DOHH2 (cell line): ENCODE results near the gene KCNAB1.

Experiments used
- H3F3A ChIP-seq: fragments of 200-600 bp; sonication (generic), shearing (Covaris generic); 2 replicates; pipeline ENCODE4 v1.6.0; 2016; ENCODE audit warnings: antibody characterized with exemption, mild to moderate bottlenecking; ENCODE audit not compliant: control insufficient read depth, insufficient read depth
- H3K27ac ChIP-seq: fragments of 200-600 bp; sonication (generic); 2 replicates; pipeline ENCODE4 v1.5.1; 2014; ENCODE audit warnings: low read depth, mild to moderate bottlenecking, low read length, moderate library complexity
- H3K27me3 ChIP-seq: fragments of 200-600 bp; sonication (generic); 2 replicates; pipeline ENCODE4 v1.6.1; 2014; ENCODE audit warnings: mild to moderate bottlenecking, low read length, mixed read lengths; ENCODE audit not compliant: control insufficient read depth
- H3K36me3 ChIP-seq: fragments of 200-600 bp; sonication (generic); 2 replicates; pipeline ENCODE4 v1.6.1; 2014; ENCODE audit warnings: mild to moderate bottlenecking, low read length, moderate library complexity, mixed read lengths; ENCODE audit not compliant: control insufficient read depth
- H3K4me1 ChIP-seq: fragments of 200-600 bp; sonication (generic); 2 replicates; pipeline ENCODE4 v1.6.1; 2014; ENCODE audit warnings: mild to moderate bottlenecking, low read length, mixed read lengths; ENCODE audit not compliant: control insufficient read depth
- H3K4me2 ChIP-seq: fragments of 200-600 bp; sonication (generic); 2 replicates; pipeline ENCODE4 v1.6.0; 2014; ENCODE audit warnings: mild to moderate bottlenecking, low read length, moderate library complexity
- H3K4me3 ChIP-seq: fragments of 200-600 bp; sonication (generic); 2 replicates; pipeline ENCODE4 v1.5.1; 2014; ENCODE audit warnings: mild to moderate bottlenecking, low read length, mixed read lengths
- H3K79me2 ChIP-seq: fragments of 200-600 bp; sonication (generic); 2 replicates; pipeline ENCODE4 v1.6.1; 2014; ENCODE audit warnings: mild to moderate bottlenecking, low read length, mixed read lengths; ENCODE audit not compliant: control insufficient read depth
- H3K9me2 ChIP-seq: fragments of 200-600 bp; sonication (generic); replicated peaks from 2 replicates; pipeline ENCODE4 v1.6.1; 2014; ENCODE audit warnings: mild to moderate bottlenecking, low read length, mixed read lengths; ENCODE audit not compliant: control insufficient read depth
- H3K9me3 ChIP-seq: fragments of 200-600 bp; sonication (generic); 2 replicates; pipeline ENCODE4 v1.6.1; 2014; ENCODE audit warnings: antibody characterized with exemption, low read length, mixed read lengths; ENCODE audit not compliant: control insufficient read depth, insufficient read depth
- H4K20me1 ChIP-seq: fragments of 200-600 bp; sonication (generic); 2 replicates; pipeline ENCODE4 v1.6.0; 2014; ENCODE audit warnings: low read depth, mild to moderate bottlenecking, antibody characterized with exemption, low read length, moderate library complexity; ENCODE audit not compliant: control insufficient read depth, insufficient read depth
- EZH2phosphoT487 ChIP-seq: fragments of 200-600 bp; sonication (generic); IDR thresholded peaks from 2 replicates; pipeline ENCODE4 v1.6.1; 2017; ENCODE audit warnings: borderline replicate concordance, mild to moderate bottlenecking, antibody characterized with exemption, low read length, moderate library complexity, mixed read lengths
- TF ChIP-seq, protein P1 (sequence below): fragments of 200-600 bp; sonication (generic); IDR thresholded peaks from one replicate; pipeline ENCODE4 v1.5.1; 2014; ENCODE audit warnings: antibody characterized with exemption, mild to moderate bottlenecking, low read depth, low read length; ENCODE audit not compliant: poor library complexity, severe bottlenecking

Gene KCNAB1

DNA sequence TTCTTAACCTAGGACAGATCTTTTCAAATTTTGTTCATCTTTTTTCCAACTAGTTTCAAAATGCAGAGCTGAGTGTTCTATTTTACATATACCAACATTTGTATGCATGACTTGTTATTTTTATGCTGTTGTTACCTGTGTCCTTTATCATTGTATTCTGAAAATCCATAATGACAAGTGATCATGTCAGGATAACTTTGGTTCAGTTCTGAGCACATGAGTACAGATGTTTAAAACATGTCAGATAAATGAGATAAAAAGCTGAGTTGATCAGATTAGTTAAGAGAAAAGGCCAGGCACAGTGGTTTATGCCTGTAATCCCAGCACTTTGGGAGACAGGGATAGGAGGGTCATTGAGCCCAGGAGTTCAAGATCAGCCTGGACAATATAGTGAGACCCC lies 229.6 kb downstream of the KCNAB1 start:
- no peaks in the 10 kb centered on the region for H4K20me1 ChIP-seq
- no peak overlapping the region for H3K4me3 ChIP-seq
- H3K79me2 ChIP-seq, result no peaks in the 10 kb centered on the region
- no peak overlapping the region for H3K4me2 ChIP-seq
- no peaks in the 10 kb centered on the region for H3K9me2 ChIP-seq
- TF ChIP-seq, protein P1, sequence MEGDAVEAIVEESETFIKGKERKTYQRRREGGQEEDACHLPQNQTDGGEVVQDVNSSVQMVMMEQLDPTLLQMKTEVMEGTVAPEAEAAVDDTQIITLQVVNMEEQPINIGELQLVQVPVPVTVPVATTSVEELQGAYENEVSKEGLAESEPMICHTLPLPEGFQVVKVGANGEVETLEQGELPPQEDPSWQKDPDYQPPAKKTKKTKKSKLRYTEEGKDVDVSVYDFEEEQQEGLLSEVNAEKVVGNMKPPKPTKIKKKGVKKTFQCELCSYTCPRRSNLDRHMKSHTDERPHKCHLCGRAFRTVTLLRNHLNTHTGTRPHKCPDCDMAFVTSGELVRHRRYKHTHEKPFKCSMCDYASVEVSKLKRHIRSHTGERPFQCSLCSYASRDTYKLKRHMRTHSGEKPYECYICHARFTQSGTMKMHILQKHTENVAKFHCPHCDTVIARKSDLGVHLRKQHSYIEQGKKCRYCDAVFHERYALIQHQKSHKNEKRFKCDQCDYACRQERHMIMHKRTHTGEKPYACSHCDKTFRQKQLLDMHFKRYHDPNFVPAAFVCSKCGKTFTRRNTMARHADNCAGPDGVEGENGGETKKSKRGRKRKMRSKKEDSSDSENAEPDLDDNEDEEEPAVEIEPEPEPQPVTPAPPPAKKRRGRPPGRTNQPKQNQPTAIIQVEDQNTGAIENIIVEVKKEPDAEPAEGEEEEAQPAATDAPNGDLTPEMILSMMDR, result no peak
- TF ChIP-seq EZH2phosphoT487, result no peak
- H3K9me3 ChIP-seq, result no peaks in the 10 kb centered on the region
- no peaks in the 10 kb centered on the region for H3K4me1 ChIP-seq
- H3F3A ChIP-seq, result no peaks in the 10 kb centered on the region
- no peaks in the 10 kb centered on the region for H3K36me3 ChIP-seq
- no peaks in the 10 kb centered on the region; the same call in 1 of the 2 replicates for H3K27me3 ChIP-seq
- H3K27ac ChIP-seq, result no peak overlapping the region

DNA sequence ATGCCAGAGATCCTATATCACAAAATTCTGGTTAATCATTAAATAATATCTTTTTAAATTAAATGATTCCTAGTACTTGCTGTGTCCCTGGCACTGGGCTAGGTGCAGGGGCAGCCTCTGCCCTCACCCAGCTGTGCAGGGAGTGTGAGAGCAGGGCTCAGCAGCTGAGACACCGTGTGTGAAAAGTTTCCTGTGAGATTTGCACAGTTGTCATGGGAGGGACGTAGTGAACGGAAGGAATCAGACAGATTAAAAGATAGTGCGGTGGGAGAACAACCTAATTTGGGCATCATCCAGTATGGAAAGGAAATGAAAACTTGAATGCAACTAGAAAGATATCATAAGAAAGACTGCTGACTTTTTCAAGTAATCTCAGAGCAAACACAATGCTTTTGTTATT lies 230.4 kb downstream of the KCNAB1 start:
- TF ChIP-seq EZH2phosphoT487, result no peak
- TF ChIP-seq, protein P1, result no peak
- Histone ChIP-seq H3K27me3 (no peaks in the 10 kb centered on the region), H3F3A (no peaks in the 10 kb centered on the region), H3K9me3 (no peaks in the 10 kb centered on the region), H3K36me3 (no peaks in the 10 kb centered on the region), H3K9me2 (no peaks in the 10 kb centered on the region), H3K4me1 (no peaks in the 10 kb centered on the region), H3K79me2 (no peaks in the 10 kb centered on the region), H3K4me2 (no peak overlapping the region), H3K4me3 (no peak overlapping the region), H4K20me1 (no peaks in the 10 kb centered on the region), H3K27ac (no peak overlapping the region)

DNA sequence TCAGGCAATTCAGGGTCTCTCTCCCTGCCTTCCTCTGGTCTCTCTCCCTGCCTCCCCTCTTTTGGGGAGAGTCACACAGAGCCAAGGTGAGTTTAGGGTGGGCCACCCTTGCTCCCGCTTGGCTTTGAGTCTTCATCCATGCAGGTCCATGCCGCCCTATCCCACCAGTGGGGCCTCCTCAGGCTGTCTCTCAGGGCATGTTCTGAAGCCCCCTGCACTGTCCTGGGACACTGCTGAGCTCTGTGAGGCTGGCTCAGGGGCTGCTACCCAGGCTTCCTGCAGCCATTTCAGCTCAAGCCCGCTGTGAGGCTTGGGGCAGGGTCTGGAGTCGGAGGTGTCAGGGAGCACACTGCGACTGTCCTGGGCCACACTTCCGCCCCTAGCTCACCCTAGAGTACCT lies 231.4 kb downstream of the KCNAB1 start:
- H3K4me3 ChIP-seq, result no peak overlapping the region
- no peak overlapping the region for H3K27ac ChIP-seq
- no peaks in the 10 kb centered on the region for H3K9me3 ChIP-seq
- no peaks in the 10 kb centered on the region for H4K20me1 ChIP-seq
- no peak for TF ChIP-seq EZH2phosphoT487
- TF ChIP-seq, protein P1, result no peak
- H3K79me2 ChIP-seq, result no peaks in the 10 kb centered on the region
- H3F3A ChIP-seq, result no peaks in the 10 kb centered on the region
- H3K27me3 ChIP-seq, result no peaks in the 10 kb centered on the region
- H3K36me3 ChIP-seq, result no peaks in the 10 kb centered on the region
- H3K9me2 ChIP-seq, result no peaks in the 10 kb centered on the region
- H3K4me1 ChIP-seq, result no peaks in the 10 kb centered on the region
- no peak overlapping the region for H3K4me2 ChIP-seq

DNA sequence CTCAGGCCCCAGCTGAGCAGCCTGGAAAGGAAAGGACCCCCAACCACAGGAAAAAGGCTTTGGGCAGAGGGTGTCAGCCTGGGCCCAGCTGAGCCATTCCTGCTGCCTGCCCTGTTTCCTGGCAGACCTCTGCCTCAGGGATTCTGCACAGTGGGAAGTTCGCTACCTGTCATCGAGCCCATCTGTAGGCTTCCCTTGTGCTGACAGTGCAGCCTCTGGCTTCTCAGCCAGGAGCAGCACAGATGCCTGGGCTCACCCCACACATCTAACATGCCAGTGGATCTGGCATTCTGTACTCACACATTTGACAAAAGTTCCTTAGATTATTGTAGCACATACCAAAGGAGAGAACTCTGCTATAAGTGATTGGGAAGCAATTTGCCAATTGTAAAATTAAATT lies 232.3 kb downstream of the KCNAB1 start:
- Histone ChIP-seq H3K36me3 (no peaks in the 10 kb centered on the region), H3K4me1 (no peaks in the 10 kb centered on the region), H3K79me2 (no peaks in the 10 kb centered on the region), H3K27me3 (no peaks in the 10 kb centered on the region), H3F3A (no peaks in the 10 kb centered on the region), H3K9me2 (no peaks in the 10 kb centered on the region), H3K27ac (no peak overlapping the region), H3K9me3 (no peaks in the 10 kb centered on the region), H4K20me1 (no peaks in the 10 kb centered on the region), H3K4me3 (no peak overlapping the region), H3K4me2 (no peak overlapping the region)
- no peak for TF ChIP-seq EZH2phosphoT487
- TF ChIP-seq, protein P1, result no peak
